GM21576 (cell line): ENCODE results near the gene DPH2.
A peak's percentile ranks its signal among the peaks of the same experiment; 100 is the strongest.

Experiments used
- ATAC-seq: cut with Tn5 transposase; IDR thresholded peaks from one replicate; pipeline ENCODE4 v1.9.1; 2021; ENCODE audit warnings: mild to moderate bottlenecking, moderate library complexity; ENCODE audit not compliant: unreplicated experiment

The DPH2 gene, protein sequence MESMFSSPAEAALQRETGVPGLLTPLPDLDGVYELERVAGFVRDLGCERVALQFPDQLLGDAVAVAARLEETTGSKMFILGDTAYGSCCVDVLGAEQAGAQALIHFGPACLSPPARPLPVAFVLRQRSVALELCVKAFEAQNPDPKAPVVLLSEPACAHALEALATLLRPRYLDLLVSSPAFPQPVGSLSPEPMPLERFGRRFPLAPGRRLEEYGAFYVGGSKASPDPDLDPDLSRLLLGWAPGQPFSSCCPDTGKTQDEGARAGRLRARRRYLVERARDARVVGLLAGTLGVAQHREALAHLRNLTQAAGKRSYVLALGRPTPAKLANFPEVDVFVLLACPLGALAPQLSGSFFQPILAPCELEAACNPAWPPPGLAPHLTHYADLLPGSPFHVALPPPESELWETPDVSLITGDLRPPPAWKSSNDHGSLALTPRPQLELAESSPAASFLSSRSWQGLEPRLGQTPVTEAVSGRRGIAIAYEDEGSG

DNA sequence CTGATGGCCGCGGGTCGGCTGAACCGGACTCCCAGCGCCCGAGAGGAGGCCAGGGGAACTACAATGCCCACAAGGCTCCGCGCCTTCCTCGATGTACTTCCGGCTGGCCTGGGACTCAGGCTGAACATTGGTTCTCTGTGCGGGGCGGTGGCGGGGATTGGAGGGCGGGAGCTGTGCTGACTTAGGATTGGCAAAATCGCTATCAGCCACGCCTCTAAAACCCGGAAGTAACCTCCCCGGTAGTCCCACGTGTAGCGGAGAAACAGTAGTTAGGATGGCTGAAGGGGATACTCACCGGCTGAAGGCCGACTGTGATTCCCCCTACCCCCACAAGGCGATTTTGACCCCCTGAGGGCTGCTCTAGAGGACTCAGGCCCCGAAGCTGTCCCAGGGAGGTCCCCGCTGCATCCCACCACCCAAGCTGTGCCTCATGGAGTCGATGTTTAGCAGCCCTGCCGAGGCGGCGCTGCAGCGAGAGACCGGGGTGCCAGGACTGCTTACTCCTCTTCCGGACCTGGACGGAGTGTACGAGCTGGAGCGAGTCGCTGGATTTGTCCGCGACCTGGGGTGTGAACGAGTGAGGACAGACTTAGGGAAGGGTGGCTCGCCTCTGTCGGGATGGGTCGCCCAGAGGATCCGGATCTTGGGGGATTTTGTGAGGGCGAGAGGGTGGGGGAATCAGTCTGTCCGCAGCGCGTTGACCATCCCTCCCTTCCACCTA, at the start of gene DPH2:
Gene DPH2, plus strand, starts transcription at position 265 of the 721 bp plus-strand sequence. Its CDS starts 166 bp downstream, at position 431.
- ATAC-seq: peak; percentile 80

DNA sequence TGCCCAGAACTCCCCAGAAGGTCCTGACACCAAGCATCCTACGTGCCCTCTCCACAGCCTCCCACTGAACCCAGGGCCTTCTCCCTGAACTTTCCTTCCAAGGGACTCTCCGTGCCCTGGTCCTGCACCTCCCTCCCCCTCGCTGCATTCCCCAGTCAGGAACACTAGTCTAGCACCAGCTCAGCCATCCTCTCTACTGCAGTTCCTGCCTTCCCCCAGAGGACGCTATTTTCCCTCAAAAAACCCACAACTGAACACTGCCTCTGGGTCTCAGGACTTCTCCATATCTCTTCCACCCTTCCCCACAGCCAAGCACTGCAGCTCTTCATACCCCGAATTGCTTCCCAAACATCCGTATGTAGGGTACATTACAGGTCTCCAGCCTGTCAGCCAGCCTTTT, 48.8 kb upstream of the DPH2 start:
- no peak for ATAC-seq

DNA sequence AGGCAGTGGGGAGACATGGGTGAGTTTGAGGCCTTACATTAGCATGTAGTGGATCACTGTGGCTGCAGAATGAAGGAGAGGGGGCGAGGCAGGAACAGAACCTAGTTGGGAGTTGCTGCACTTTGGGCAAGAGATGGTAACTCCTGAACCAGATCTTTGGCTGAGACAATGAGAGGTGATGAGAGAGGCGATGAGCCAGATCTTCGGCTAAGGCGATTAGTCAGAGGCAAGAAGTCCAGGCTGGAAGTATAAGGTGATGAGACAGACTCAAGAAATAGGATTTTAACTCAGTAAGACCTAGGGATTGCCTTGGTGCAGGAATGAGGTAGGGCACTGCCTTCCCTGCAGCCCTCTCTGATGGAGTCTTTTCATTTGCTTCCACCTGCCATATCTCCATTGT, 45.3 kb upstream of the DPH2 start:
- no peak for ATAC-seq

DNA sequence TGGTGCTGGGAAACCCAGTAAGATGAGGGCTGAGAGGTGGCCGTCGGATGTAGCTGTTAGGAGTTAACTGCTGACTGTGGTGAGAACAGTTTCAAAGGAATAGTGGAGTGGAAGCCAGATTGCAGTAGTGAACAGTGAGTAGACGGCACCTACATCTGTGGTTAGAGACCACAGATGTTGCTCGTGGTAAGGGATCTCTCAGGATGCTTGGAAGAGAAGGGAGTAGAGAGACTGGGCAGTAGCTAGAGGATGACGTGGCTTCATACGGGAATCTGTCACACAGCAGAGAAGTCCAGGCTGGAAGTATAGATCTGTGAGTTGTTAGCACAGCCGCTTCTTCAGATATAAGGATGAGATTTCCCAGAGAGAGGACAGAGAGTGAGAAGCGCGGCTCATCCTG, 44.0 kb upstream of the DPH2 start:
- ATAC-seq: no peak

DNA sequence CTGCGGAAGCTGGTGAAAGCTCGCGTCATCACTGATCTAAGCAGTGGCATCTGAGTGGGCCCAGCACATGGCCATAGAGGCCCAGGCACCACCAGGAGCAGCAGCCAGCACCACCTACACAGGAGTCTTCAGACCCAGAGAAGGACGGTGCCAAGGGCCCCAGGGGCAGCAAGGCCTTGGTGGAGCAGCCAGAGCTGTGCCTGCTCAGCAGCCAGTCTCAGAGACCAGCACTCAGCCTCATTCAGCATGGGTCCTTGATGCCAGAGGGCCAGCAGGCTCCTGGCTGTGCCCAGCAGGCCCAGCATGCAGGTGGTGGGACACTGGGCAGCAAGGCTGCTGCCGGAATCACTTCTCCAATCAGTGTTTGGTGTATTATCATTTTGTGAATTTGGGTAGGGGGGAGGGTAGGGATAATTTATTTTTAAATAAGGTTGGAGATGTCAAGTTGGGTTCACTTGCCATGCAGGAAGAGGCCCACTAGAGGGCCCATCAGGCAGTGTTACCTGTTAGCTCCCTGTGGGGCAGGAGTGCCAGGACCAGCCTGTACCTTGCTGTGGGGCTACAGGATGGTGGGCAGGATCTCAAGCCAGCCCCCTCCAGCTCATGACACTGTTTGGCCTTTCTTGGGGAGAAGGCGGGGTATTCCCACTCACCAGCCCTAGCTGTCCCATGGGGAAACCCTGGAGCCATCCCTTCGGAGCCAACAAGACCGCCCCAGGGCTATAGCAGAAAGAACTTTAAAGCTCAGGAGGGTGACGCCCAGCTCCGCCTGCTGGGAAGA, 39.5 kb upstream of the DPH2 start:
- no peak for ATAC-seq

DNA sequence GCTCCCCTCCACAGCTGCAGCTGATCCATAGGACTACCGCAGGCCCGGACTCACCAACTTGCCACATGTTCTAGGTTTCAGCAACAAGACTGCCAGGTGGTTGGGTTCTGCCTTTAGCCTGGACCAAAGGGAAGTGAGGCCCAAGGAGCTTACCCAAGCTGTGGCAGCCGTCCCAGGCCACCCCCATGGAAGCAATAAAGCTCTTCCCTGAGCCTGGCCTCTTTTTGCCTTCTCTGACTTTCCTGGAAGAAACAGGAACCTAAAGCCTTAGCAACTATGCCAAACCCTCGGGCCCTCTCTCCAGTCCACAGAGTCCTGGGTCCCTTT, 38.9 kb upstream of the DPH2 start:
- ATAC-seq: no peak

DNA sequence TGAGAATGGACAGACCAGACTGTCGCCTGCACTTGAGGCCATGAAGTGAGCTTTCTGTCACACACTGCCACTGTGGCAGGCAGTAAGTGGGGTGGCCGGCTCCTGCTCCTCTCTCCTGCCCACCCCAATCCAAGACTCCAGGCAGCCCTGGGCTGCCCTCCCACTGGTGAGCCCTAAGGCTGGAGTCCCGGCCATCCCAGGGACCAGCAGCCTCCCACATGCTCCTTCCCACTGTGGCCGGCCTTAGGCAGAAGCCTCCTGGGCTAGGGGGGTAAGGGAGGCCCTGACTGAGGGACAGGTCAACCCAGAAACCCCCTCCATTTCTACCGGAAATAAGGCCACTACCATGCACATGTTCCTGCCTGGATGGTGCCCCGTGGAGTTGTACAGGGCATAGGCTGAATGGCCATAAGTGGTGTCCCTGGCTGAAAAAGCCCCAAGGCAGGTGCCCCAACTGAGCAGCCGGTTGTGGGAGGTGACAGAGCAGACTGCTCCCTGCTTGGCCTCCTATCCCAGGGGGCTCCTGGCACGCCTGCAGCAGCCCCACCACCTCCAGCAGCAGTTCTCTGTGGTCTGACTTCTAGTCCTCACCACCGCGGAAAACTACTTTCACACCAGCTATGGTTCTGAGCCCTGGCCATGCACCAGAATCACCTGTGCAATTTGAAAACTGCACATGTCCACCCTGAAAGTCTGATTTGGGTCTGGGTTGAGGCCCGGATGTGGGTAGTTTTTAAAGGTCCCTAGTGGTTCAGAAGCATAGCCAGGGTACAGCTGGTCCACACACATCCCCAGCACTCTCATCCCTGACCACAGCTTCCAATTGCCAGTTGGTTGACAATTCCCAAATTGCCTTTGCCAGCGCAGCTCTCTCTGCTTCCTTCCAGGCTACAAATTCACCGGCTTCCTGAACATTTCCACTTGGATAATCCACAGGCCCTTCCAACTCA, 37.8 kb upstream of the DPH2 start:
- no peak for ATAC-seq

DNA sequence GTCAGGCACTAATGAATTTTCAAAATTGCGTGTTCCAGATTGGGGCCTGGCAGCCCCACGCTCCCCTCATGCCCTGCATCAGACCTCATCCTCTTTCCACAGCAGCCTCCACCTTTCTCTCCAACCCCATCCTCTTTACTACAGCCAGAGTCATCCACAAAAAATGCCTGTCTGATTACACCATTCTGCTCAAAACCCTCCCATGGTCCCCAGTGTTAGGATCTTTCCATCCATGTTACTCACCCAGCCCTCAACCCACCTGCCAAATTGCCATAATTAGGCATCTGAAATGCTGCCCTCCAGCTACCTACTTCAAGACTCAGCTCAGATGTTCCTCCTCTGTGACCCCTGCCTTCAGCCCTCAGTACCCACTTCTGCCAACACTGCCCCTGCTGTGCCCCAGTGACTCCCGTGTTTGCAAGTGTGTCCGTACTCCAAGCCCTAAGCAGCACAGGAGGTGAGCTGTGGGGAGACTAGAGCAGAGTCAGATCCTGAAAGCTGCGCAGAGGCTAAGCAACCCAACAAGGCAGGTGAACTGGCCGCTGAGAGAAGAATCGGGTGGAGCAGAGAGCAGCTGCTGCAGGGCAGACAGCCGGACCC, 36.9 kb upstream of the DPH2 start:
- no peak for ATAC-seq

DNA sequence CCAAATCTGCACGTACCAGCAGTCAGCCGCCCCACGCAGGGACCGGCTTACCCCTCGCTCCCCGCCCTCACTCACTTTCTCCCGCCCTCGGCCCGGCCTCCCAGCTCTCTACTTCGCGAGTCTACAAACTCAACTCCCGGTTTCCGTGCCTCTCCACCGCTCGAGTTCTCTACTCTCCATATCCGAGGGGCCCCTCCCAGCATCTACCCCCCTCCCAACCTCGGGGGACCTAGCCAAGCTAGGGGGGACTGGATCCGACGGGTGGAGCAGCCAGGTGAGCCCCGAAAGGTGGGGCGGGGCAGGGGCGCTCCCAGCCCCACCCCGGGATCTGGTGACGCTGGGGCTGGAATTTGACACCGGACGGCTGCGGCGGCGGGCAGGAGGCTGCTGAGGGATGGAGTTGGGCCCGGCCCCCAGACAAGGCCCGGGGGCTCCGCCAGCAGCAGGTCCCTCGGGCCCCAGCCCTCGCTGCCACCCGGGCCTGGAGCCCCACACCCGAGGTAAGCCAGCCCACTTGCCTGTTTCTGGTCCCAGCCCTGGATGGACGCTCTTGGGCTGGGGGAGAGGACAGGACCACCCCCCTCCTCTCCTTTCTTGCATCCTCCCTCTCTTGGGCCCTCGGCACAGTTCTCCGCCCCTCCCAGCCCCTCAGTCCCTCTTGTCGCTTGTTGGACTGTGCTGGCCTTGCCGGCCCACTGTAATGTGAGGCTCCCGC, 36.3 kb upstream of the DPH2 start, which contains the start of gene ARTN:
Gene ARTN, plus strand, starts transcription at position 416 of the 715 bp plus-strand sequence. CDS start 1,856 bp downstream, outside the sequence.
- ATAC-seq: no peak

DNA sequence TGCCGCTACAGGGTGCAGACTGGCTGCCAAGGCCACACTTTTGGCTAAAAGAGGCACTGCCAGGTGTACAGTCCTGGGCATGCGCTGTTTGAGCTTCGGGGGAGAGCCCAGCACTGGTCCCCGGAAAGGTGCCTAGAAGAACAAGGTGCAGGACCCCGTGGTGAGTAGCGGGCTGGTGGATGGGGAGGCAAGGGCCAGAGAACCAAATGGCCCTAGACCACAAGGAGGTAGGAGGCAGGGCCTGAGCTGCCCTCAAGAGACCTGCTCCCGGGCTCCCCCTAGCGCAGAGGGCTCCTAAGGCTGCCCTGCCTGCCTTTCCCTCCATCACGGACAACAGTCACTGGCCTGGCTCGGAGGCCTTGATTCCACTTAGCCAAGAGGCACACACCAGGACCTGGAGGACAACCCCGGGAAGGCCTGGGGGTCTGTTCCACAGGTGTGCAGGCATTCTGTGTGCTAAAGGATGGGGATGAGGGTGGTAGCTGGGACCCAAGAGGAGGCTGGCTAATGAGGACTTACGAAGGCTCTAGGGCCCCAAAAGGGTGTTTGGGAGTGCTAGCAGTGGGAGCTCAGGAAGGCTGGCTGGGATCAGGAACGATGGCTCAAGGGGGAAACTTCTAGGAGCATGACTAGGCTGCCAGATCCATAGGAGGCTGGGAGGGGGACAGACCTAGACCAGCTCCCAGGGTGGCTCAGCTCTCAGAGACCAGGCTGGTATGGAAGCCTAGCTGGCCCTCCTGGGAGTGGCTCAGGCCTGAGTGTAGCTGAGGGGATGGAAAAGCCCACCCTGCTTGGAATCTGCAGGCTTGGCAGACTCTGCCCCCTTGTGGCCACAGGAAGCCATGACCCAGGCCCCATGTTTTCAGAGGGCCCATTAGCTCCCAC, 35.5 kb upstream of the DPH2 start:
- ATAC-seq: no peak

DNA sequence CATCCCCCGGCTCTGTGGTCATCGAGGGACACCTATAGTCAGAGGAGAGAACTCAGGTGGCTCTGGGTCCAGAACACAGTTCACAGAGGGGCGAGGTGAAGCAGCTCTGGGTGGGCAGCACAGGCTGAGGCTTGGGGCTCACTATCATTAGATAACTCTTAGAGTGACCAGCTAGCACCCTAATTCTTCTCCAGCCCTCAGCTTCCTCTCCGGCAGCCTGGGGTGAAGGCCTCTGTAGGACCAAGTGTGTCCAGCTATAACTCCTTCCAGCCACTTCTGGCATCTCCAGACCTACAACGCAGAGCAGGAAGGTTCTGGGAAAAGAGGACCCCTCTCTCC, 34.9 kb upstream of the DPH2 start:
- no peak for ATAC-seq

DNA sequence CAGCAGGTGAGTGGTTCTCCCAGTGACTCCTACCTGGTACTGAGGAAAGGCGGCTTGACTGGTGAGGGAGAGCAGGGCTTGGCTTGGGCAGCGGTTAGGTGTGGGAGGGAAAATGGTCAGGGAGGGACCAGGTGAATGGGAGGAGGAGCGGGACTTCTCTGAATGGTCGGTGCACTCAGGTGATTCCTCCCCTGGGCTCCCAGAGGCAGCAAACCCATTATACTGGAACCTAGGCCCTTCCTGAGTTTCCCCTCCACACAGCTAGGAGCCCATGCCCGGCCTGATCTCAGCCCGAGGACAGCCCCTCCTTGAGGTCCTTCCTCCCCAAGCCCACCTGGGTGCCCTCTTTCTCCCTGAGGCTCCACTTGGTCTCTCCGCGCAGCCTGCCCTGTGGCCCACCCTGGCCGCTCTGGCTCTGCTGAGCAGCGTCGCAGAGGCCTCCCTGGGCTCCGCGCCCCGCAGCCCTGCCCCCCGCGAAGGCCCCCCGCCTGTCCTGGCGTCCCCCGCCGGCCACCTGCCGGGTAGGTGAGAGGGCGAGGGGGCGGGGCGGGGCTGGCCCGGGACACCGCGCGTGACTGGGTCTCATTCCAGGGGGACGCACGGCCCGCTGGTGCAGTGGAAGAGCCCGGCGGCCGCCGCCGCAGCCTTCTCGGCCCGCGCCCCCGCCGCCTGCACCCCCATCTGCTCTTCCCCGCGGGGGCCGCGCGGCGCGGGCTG, 33.9 kb upstream of the DPH2 start:
- no peak for ATAC-seq

DNA sequence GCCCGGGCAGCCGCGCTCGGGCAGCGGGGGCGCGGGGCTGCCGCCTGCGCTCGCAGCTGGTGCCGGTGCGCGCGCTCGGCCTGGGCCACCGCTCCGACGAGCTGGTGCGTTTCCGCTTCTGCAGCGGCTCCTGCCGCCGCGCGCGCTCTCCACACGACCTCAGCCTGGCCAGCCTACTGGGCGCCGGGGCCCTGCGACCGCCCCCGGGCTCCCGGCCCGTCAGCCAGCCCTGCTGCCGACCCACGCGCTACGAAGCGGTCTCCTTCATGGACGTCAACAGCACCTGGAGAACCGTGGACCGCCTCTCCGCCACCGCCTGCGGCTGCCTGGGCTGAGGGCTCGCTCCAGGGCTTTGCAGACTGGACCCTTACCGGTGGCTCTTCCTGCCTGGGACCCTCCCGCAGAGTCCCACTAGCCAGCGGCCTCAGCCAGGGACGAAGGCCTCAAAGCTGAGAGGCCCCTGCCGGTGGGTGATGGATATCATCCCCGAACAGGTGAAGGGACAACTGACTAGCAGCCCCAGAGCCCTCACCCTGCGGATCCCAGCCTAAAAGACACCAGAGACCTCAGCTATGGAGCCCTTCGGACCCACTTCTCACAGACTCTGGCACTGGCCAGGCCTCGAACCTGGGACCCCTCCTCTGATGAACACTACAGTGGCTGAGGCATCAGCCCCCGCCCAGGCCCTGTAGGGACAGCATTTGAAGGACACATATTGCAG, 33.2 kb upstream of the DPH2 start:
- ATAC-seq: no peak

DNA sequence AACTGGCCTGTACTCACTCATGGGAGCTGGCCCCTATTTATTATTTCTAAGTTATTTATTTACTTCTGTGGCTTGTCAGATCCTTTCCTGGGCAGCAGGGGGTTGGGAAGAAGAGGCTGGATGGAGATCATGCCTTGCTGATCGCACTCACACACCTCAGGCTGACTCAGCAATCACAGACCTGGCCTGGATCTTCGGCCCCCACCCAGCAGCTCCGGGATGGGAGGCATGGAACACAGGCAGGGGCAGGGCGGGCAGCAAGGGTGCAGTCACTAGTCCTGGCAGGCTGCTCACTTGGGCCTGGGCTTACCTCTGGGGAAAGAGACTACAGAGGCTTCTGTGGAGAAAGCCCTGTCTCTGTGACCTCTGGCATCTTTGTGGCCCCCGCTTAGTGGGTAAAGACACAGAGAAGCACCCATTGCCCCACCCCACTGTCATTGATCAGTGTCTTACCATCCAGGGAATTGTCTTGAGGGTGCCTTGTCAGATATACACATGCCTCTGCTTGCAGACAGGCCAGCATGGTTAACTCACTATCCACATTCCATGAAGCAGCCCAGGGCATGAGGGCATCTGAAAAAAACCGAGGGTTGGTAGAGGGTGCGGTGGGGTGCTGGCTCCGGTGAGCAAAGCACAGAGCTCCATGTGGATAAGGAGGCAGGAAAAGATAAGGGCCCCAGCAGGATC, 32.5 kb upstream of the DPH2 start:
- no peak for ATAC-seq

DNA sequence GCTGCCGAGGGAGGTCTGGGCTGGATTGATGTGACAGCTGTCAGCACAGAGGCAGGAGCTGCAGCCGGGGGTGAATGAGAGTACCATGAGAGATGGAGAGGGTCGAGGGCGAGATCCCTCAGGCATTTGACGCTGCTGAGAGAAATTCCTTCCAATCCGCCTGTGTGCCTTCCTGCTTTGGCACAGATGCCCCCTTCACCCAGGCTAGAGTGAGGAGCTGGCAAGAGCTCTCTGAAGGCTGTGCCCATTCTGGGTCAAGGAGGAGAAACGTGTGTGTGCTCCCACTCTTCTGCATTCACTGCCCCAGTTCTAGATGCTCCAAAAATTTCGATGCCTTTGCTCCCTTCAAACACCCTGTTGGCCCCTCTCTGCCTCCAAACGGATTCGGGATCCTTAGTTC, 31.4 kb upstream of the DPH2 start:
- ATAC-seq: no peak

DNA sequence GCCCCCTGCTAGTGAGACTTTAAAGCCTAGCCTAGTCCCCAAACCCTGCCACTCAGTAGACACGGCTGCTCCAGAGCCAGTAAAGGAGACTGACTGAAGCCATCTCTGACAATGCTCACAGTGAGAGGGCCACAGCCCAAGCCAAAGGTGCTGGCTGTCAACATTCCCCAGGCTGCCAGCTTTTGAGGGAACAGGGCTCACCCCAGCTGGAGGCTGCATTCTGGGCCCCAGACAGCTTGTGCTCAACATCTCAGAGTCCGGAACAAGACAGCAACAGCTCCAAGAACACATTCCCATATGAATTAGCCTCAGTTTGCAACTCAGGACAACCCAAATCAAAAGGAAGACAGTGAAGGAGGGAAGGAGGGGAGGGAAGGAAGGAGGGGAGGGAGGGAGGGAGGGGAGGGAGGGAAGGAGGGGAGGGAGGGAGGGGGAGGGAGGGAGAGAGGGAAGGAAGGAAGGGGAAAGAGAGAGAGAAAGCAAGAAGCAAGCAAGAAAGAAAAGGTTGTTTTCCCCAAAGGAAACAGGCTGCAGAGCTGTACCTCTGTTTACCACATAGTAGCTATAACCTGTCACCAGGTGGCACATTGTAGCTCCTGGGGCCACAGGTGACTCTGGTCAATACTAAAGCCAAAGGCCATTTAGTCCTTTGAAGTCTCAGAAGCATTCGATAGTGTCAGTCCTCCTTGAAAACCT, 30.8 kb upstream of the DPH2 start:
- no peak for ATAC-seq
